HepG2 (cell line): ENCODE results near the gene GPLD1. TPM values are rescaled to one million over a fixed set of nuclear protein-coding genes. Genes with fewer than 3 reads are reported as not detected.

ENCODE experiments used
- ADNP ChIP-seq: sonication (generic); formaldehyde crosslinking; IDR thresholded peaks from 2 replicates; pipeline ENCODE4 v1.4.0; 2020; ENCODE audit warnings: missing genetic modification reagents
- CC2D1A ChIP-seq: sonication (generic); formaldehyde crosslinking; IDR thresholded peaks from 2 replicates; pipeline ENCODE4 v1.8.1; 2023; ENCODE audit warnings: mild to moderate bottlenecking, missing genetic modification reagents
- CCAR2 ChIP-seq: fragments of 200-400 bp; formaldehyde crosslinking; optimal IDR thresholded peaks from 2 replicates; pipeline ENCODE3; 2018; ENCODE audit warnings: low read depth, mild to moderate bottlenecking, low read length, moderate library complexity
- CHD2 ChIP-seq: IDR thresholded peaks from 2 replicates; pipeline ENCODE4 v1.6.1; 2011; ENCODE audit warnings: low read depth, low read length, improper control_type of control experiment
- DNMT1 ChIP-seq: sonication (generic); formaldehyde crosslinking; IDR thresholded peaks from 2 replicates; pipeline ENCODE4 v1.5.1; 2020; ENCODE audit warnings: mild to moderate bottlenecking, missing genetic modification reagents
- FOXK2 ChIP-seq: fragments of 450-650 bp; IDR thresholded peaks from 2 replicates; pipeline ENCODE4 v1.6.1; 2016
- HMGA1 ChIP-seq: sonication (generic); formaldehyde crosslinking; conservative IDR thresholded peaks from 2 replicates; pipeline ENCODE4 v1.4.0; 2020; ENCODE audit warnings: missing genetic modification reagents
- HNF4G ChIP-seq, 2 experiments: sonication (generic) in 1 of 2; formaldehyde crosslinking in 1 of 2; IDR thresholded peaks; 2 replicates each; pipeline versions ENCODE4 v1.4.0 to v1.6.1; 2011 to 2020; ENCODE audit warnings: borderline replicate concordance in 2 of 2, low read depth in 2 of 2, mild to moderate bottlenecking in 2 of 2, low read length in 1 of 2, missing genetic modification reagents in 1 of 2, moderate library complexity in 1 of 2
- KDM4B ChIP-seq: sonication (generic); formaldehyde crosslinking; IDR thresholded peaks from 2 replicates; pipeline ENCODE4 v1.4.0; 2020; ENCODE audit warnings: missing genetic modification reagents
- KLF12 ChIP-seq: sonication (generic); formaldehyde crosslinking; IDR thresholded peaks from 2 replicates; pipeline ENCODE4 v1.4.0; 2020; ENCODE audit warnings: missing genetic modification reagents, borderline replicate concordance
- NCOA2 ChIP-seq: sonication (generic); formaldehyde crosslinking; IDR thresholded peaks from 2 replicates; pipeline ENCODE4 v1.8.0; 2022; ENCODE audit warnings: inconsistent platforms
- NFATC3 ChIP-seq: sonication (generic); formaldehyde crosslinking; IDR thresholded peaks from 2 replicates; pipeline ENCODE4 v1.5.1; 2020; ENCODE audit warnings: mild to moderate bottlenecking, missing genetic modification reagents
- NONO ChIP-seq, 2 experiments: fragments of 450-650 bp in 1 of 2; sonication (generic) in 1 of 2; formaldehyde crosslinking in 1 of 2; IDR thresholded peaks in 1 of 2; conservative IDR thresholded peaks in 1 of 2; 2 replicates each; pipeline versions ENCODE4 v1.6.1 to v1.8.0; 2017 to 2022; ENCODE audit warnings: mild to moderate bottlenecking in 1 of 2, missing genetic modification reagents in 1 of 2, moderate library complexity in 1 of 2
- RORA ChIP-seq: sonication (generic); formaldehyde crosslinking; IDR thresholded peaks from 2 replicates; pipeline ENCODE4 v1.5.0; 2020; ENCODE audit warnings: mild to moderate bottlenecking, missing genetic modification reagents, moderate library complexity
- SP4 ChIP-seq: sonication (generic); formaldehyde crosslinking; IDR thresholded peaks from 2 replicates; pipeline ENCODE4 v1.8.1; 2023; ENCODE audit warnings: mild to moderate bottlenecking, missing genetic modification reagents
- SRSF1 ChIP-seq: fragments of 200-400 bp; formaldehyde crosslinking; optimal IDR thresholded peaks from 2 replicates; pipeline ENCODE3; 2017; ENCODE audit warnings: mild to moderate bottlenecking, low read depth, low read length, moderate library complexity
- SYNCRIP ChIP-seq: fragments of 200-400 bp; formaldehyde crosslinking; IDR thresholded peaks from 2 replicates; pipeline ENCODE4 v1.6.1; 2018; ENCODE audit warnings: mild to moderate bottlenecking, low read depth, low read length; ENCODE audit not compliant: insufficient read depth
- ZBTB21 ChIP-seq: sonication (generic); formaldehyde crosslinking; IDR thresholded peaks from 2 replicates; pipeline ENCODE4 v1.4.0; 2020; ENCODE audit warnings: missing genetic modification reagents
- ZNF263 ChIP-seq: sonication (generic); formaldehyde crosslinking; IDR thresholded peaks from 2 replicates; pipeline ENCODE4 v1.4.0; 2020; ENCODE audit warnings: missing genetic modification reagents
- ZNF329 ChIP-seq: sonication (generic); formaldehyde crosslinking; IDR thresholded peaks from 2 replicates; pipeline ENCODE4 v1.9.0; 2021; ENCODE audit warnings: low read depth, mild to moderate bottlenecking, missing genetic modification reagents
- ZNF431 ChIP-seq: sonication (generic); formaldehyde crosslinking; IDR thresholded peaks from 2 replicates; pipeline ENCODE4 v1.9.0; 2022; ENCODE audit warnings: missing genetic modification reagents, low read depth, mild to moderate bottlenecking, borderline replicate concordance
- ZNF724P ChIP-seq: sonication (generic); formaldehyde crosslinking; IDR thresholded peaks from 2 replicates; pipeline ENCODE4 v1.8.0; 2022; ENCODE audit warnings: missing genetic modification reagents, borderline replicate concordance
- polyA plus RNA-seq, 8 experiments: library from polyadenylated mRNA; depleted of rRNA in 3 of 8; stranded (reverse) in 7 of 8; unstranded in 1 of 8; fragments of >200 nt; fragmentation: Illumina TruSeq in 4 of 8; extraction: Trizol in 4 of 8; gene quantifications; 2 replicates each; pipeline versions ENCODE4 v1.2.1 to v1.2.3, GENCODE V29; 2011 to 2016; ENCODE audit warnings: low read depth in 4 of 8, missing spikeins in 1 of 8, mixed read lengths in 1 of 8; ENCODE audit not compliant: insufficient read depth in 1 of 8
- total RNA-seq, 5 experiments: library from RNA; depleted of rRNA; stranded (reverse); fragments of >200 nt; fragmentation: Illumina TruSeq; extraction: Trizol; gene quantifications; 2 replicates each; pipeline ENCODE4 v1.2.3, GENCODE V29; 2016; ENCODE audit warnings: low read depth in 1 of 5
- TF ChIP-seq, protein P1 (sequence below): sonication (generic); formaldehyde crosslinking; IDR thresholded peaks from one replicate; pipeline ENCODE4 v1.5.1; 2020; ENCODE audit warnings: mild to moderate bottlenecking, missing genetic modification reagents; ENCODE audit errors: not compliant biosample characterization

The GPLD1 gene
- total and polyA plus RNA-seq, 2 of the 13 experiments (the other 11 are each of a cell fraction or from before 2014, with no cell fraction given): 6.2 to 7.6 TPM

DNA sequence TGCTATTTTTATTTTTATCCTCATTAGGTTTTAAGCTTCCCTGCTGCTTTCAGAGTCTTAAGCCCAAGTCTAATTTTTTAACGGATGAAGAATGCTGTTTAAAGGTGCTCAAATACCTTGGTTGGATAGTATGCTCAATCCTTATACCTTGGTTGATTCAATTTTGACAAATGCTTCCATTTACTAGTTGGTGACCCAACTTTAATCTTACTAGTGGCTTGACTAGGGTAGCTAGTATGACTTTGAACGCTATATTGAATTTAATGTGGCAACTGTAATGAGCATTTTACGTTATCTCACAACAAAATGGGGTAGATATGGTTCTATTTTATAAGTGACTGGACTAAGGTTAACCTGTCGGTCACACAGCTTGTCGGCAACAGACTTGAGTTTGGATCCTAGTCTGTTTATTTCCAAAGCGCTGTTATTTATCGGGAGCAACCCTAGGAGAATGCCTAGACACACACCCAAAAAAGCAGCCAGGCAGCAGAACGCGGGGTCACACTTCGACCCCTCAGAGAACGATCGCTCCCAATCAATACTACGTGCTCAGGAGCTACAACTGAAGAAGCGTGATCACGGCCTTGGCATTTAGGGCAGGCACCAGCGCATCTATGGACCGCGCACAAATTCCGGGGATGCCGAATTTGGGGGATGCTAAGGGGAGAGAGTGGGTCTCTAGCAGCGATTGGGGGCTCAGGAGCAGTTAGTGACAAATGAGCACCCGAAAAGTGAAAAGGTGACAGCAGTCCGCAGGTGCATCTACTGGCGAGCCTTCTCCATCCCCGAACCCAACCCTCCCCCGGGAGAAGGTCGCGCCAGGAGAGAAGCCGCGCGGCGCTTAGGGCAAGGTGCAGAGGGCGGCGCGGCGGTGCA lies 4.8 kb upstream of the GPLD1 start (continued):
- TF ChIP-seq, protein P1, sequence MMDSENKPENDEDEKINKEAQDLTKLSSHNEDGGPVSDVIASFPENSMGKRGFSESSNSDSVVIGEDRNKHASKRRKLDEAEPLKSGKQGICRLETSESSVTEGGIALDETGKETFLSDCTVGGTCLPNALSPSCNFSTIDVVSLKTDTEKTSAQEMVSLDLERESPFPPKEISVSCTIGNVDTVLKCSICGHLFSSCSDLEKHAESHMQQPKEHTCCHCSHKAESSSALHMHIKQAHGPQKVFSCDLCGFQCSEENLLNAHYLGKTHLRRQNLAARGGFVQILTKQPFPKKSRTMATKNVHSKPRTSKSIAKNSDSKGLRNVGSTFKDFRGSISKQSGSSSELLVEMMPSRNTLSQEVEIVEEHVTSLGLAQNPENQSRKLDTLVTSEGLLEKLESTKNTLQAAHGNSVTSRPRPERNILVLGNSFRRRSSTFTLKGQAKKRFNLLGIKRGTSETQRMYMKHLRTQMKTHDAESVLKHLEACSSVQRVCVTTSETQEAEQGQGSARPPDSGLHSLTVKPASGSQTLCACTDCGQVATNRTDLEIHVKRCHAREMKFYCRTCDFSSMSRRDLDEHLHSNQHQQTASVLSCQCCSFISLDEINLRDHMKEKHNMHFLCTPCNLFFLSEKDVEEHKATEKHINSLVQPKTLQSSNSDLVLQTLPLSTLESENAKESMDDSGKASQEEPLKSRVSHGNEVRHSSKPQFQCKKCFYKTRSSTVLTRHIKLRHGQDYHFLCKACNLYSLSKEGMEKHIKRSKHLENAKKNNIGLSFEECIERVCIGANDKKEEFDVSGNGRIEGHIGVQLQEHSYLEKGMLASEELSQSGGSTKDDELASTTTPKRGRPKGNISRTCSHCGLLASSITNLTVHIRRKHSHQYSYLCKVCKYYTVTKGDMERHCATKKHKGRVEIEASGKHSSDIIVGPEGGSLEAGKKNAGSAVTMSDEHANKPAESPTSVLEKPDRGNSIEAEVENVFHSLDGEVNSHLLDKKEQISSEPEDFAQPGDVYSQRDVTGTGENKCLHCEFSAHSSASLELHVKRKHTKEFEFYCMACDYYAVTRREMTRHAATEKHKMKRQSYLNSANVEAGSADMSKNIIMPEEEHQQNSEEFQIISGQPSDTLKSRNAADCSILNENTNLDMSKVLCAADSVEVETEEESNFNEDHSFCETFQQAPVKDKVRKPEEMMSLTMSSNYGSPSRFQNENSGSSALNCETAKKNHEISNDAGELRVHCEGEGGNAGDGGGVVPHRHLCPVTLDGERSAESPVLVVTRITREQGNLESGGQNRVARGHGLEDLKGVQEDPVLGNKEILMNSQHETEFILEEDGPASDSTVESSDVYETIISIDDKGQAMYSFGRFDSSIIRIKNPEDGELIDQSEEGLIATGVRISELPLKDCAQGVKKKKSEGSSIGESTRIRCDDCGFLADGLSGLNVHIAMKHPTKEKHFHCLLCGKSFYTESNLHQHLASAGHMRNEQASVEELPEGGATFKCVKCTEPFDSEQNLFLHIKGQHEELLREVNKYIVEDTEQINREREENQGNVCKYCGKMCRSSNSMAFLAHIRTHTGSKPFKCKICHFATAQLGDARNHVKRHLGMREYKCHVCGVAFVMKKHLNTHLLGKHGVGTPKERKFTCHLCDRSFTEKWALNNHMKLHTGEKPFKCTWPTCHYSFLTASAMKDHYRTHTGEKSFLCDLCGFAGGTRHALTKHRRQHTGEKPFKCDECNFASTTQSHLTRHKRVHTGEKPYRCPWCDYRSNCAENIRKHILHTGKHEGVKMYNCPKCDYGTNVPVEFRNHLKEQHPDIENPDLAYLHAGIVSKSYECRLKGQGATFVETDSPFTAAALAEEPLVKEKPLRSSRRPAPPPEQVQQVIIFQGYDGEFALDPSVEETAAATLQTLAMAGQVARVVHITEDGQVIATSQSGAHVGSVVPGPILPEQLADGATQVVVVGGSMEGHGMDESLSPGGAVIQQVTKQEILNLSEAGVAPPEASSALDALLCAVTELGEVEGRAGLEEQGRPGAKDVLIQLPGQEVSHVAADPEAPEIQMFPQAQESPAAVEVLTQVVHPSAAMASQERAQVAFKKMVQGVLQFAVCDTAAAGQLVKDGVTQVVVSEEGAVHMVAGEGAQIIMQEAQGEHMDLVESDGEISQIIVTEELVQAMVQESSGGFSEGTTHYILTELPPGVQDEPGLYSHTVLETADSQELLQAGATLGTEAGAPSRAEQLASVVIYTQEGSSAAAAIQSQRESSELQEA (CRISPR knock-in tag): no peak
- TF ChIP-seq CCAR2 (no peak), NCOA2 (CRISPR knock-in tag) (no peak), NONO (IDR thresholded peaks at IDR 0.05) (no peak), NONO (CRISPR knock-in tag; conservative IDR thresholded peaks at IDR 0.05) (no peak; the same call in 1 of the 2 replicates), ZBTB21 (CRISPR knock-in tag) (no peak), SRSF1 (peak; percentile 14), ZNF263 (CRISPR knock-in tag) (no peak), ADNP (CRISPR knock-in tag) (no peak), SP4 (CRISPR knock-in tag) (0 out of 2 replicates have a peak, but pooled peaks have one; percentile 5), RORA (CRISPR knock-in tag) (no peak), FOXK2 (no peak), CC2D1A (no peak; the same call in 1 of the 2 replicates), ZNF431 (CRISPR knock-in tag) (no peak), DNMT1 (no peak), KLF12 (CRISPR knock-in tag) (no peak), ZNF724P (CRISPR knock-in tag) (no peak), HNF4G (IDR thresholded peaks at IDR 0.05; ENCODE audit: borderline replicate concordance, low read depth, low read length) (no peak), HNF4G (CRISPR knock-in tag; IDR thresholded peaks at IDR 0.05; ENCODE audit: borderline replicate concordance, low read depth) (peak; percentile 57; the same call in 1 of the 2 replicates), NFATC3 (no peak), KDM4B (no peak), HMGA1 (CRISPR knock-in tag) (no peak), ZNF329 (CRISPR knock-in tag) (no peak), CHD2 (no peak), SYNCRIP (no peak)
